Panc1 (cell line): Measurements from ENCODE around the gene PCNT. TPM values are rescaled to one million over a fixed set of nuclear protein-coding genes. Genes with fewer than 3 reads are reported as not detected.
A peak's percentile ranks its signal among the peaks of the same experiment; 100 is the strongest.

ENCODE experiments used
- ATAC-seq: fragments of 200-7000 bp; cut with Tn5 transposase; 2 replicates; pipeline ENCODE4 v1.9.1; 2020; ENCODE audit warnings: mild to moderate bottlenecking, moderate library complexity
- BruUV-seq: library from RNA; stranded (reverse); fragments of 400-500 nt; replicated peaks from 2 replicates; lab custom pipeline; 2021; lab: Mats Ljungman, UMichigan
- CTCF ChIA-PET: fragments of 300-600 bp; sonication (Branson Sonifier 250); formaldehyde crosslinking; loops from one replicate; lab custom pipeline; 2022; ENCODE audit warnings: antibody characterized with exemption; lab: Charles Lee
- POLR2A ChIA-PET: fragments of 300-600 bp; sonication (Branson Sonifier 250); formaldehyde crosslinking; loops from one replicate; lab custom pipeline; 2022; ENCODE audit warnings: antibody characterized with exemption; lab: Charles Lee
- DNase-seq: peaks from one replicate; pipeline ENCODE4 v3.0.0-alpha.2; 2010; ENCODE audit warnings: low read depth, low spot score
- H3K27ac ChIP-seq: 2 replicates; pipeline ENCODE4 v1.5.1; 2011; ENCODE audit warnings: mild to moderate bottlenecking, low read length, inconsistent platforms
- H3K27me3 ChIP-seq: fragments of 200-500 bp; sonication (Bioruptor generic); 2 replicates; pipeline ENCODE4 v1.6.0; 2014; ENCODE audit warnings: low read length, inconsistent platforms; ENCODE audit not compliant: control insufficient read depth, insufficient read depth
- H3K36me3 ChIP-seq: fragments of 200-500 bp; sonication (Bioruptor generic); 2 replicates; pipeline ENCODE4 v1.5.1; 2014; ENCODE audit warnings: inconsistent platforms, mild to moderate bottlenecking, low read length, moderate library complexity; ENCODE audit not compliant: control insufficient read depth, insufficient read depth
- H3K4me1 ChIP-seq: 2 replicates; pipeline ENCODE4 v1.5.1; 2011; ENCODE audit warnings: inconsistent platforms, mild to moderate bottlenecking, low read length, moderate library complexity; ENCODE audit not compliant: control insufficient read depth, insufficient read depth
- H3K4me3 ChIP-seq, 2 experiments: 2 replicates each; pipeline ENCODE4 v1.5.1; 2011 to 2012; ENCODE audit warnings: low read depth in 2 of 2, low read length in 2 of 2, mild to moderate bottlenecking in 2 of 2, inconsistent platforms in 1 of 2, moderate library complexity in 1 of 2
- H3K9me3 ChIP-seq: fragments of 200-500 bp; sonication (Bioruptor generic); 2 replicates; pipeline ENCODE4 v1.5.1; 2014; ENCODE audit warnings: low read depth, mild to moderate bottlenecking, inconsistent platforms, low read length, moderate library complexity; ENCODE audit not compliant: control insufficient read depth, insufficient read depth
- CTCF ChIP-seq: fragments of 450-650 bp; IDR thresholded peaks from 2 replicates; pipeline ENCODE4 v1.5.1; 2017; ENCODE audit warnings: mild to moderate bottlenecking
- POLR2AphosphoS5 ChIP-seq: IDR thresholded peaks from 2 replicates; pipeline ENCODE4 v1.6.1; 2012; ENCODE audit warnings: mild to moderate bottlenecking, low read depth, low read length, moderate library complexity
- SIN3A ChIP-seq: IDR thresholded peaks from 2 replicates; pipeline ENCODE4 v1.6.1; 2012; ENCODE audit warnings: low read depth, mild to moderate bottlenecking, low read length, moderate library complexity, borderline replicate concordance; ENCODE audit not compliant: insufficient read depth
- TCF7L2 ChIP-seq: IDR thresholded peaks from 2 replicates; pipeline ENCODE4 v1.6.1; 2011; ENCODE audit warnings: mild to moderate bottlenecking, low read depth, low read length, inconsistent platforms
- in situ Hi-C: cut with HindIII; loops from 2 replicates; pipeline ENCODE4 v1.10.0; 2016; ENCODE audit warnings: low sequenced_read_pairs, low pct_unique_long_range_greater_than_20kb
- intact Hi-C: fragments of 100-400 bp; cut with micrococcal nuclease; formaldehyde crosslinking; loops from one replicate; pipeline ENCODE4 v1.10.0; 2022; ENCODE audit not compliant: unreplicated experiment
- total RNA-seq: library from RNA; stranded (reverse); gene quantifications from one replicate; pipeline ENCODE4 v1.2.1, GENCODE V29; 2021; ENCODE audit not compliant: unreplicated experiment
- TF ChIP-seq, protein P1 (sequence below), 2 experiments: IDR thresholded peaks; 2 replicates each; pipeline ENCODE4 v1.6.1; 2011 to 2012; ENCODE audit warnings: low read depth in 2 of 2, control low read depth in 1 of 2, low read length in 1 of 2, mild to moderate bottlenecking in 1 of 2, moderate library complexity in 1 of 2; ENCODE audit not compliant: insufficient read depth in 1 of 2

PCNT gene
- total RNA-seq, 1 experiment from 2014 or later, result 44.3 TPM

- no peak for DNase-seq
- H3K9me3 ChIP-seq, result no peaks in the 10 kb centered on the region
- CTCF ChIA-PET, result no interaction called here
- in situ Hi-C loops (no loop called here), intact Hi-C loops (no loop called here)
- H3K36me3 ChIP-seq, result peaks cover 6% of the 10 kb centered on the region
- POLR2A ChIA-PET, result no interaction called here
- no peaks in the 10 kb centered on the region for H3K4me1 ChIP-seq
- ATAC-seq, result no peak
- no peaks in the 10 kb centered on the region for H3K27me3 ChIP-seq
- TF ChIP-seq SIN3A (no peak), CTCF (no peak), TCF7L2 (no peak), POLR2AphosphoS5 (no peak)
- TF ChIP-seq, protein P1, sequence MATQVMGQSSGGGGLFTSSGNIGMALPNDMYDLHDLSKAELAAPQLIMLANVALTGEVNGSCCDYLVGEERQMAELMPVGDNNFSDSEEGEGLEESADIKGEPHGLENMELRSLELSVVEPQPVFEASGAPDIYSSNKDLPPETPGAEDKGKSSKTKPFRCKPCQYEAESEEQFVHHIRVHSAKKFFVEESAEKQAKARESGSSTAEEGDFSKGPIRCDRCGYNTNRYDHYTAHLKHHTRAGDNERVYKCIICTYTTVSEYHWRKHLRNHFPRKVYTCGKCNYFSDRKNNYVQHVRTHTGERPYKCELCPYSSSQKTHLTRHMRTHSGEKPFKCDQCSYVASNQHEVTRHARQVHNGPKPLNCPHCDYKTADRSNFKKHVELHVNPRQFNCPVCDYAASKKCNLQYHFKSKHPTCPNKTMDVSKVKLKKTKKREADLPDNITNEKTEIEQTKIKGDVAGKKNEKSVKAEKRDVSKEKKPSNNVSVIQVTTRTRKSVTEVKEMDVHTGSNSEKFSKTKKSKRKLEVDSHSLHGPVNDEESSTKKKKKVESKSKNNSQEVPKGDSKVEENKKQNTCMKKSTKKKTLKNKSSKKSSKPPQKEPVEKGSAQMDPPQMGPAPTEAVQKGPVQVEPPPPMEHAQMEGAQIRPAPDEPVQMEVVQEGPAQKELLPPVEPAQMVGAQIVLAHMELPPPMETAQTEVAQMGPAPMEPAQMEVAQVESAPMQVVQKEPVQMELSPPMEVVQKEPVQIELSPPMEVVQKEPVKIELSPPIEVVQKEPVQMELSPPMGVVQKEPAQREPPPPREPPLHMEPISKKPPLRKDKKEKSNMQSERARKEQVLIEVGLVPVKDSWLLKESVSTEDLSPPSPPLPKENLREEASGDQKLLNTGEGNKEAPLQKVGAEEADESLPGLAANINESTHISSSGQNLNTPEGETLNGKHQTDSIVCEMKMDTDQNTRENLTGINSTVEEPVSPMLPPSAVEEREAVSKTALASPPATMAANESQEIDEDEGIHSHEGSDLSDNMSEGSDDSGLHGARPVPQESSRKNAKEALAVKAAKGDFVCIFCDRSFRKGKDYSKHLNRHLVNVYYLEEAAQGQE (IDR thresholded peaks at IDR 0.05; ENCODE audit: insufficient read depth in 1 of 2, low read depth in 2 of 2, low read length in 1 of 2), result no peak
- no peak overlapping the region for H3K4me3 ChIP-seq
- BruUV-seq, result no TSS peak
- no peak overlapping the region for H3K27ac ChIP-seq
These were observed 33.3 kb downstream of the PCNT start for GRCh38 chr21:46357335-46357604.

- no peaks in the 10 kb centered on the region for H3K4me1 ChIP-seq
- no peaks in the 10 kb centered on the region for H3K9me3 ChIP-seq
- no peaks in the 10 kb centered on the region for H3K27me3 ChIP-seq
- peaks cover 6% of the 10 kb centered on the region for H3K36me3 ChIP-seq
- DNase-seq (no peak), ATAC-seq (0 out of 2 replicates have a peak, but pooled peaks have one; percentile 18)
- ChIA-PET CTCF (no interaction called here), POLR2A (no interaction called here)
- TF ChIP-seq SIN3A (no peak), CTCF (no peak), TCF7L2 (no peak), POLR2AphosphoS5 (no peak)
- TF ChIP-seq, protein P1 (IDR thresholded peaks at IDR 0.05; ENCODE audit: insufficient read depth in 1 of 2, low read depth in 2 of 2, low read length in 1 of 2), result no peak
- in situ Hi-C loops (no loop called here), intact Hi-C loops (no loop called here)
- no peak overlapping the region for H3K27ac ChIP-seq
- no TSS peak for BruUV-seq
- no peak overlapping the region for H3K4me3 ChIP-seq
These were observed 33.9 kb downstream of the PCNT start for GRCh38 chr21:46357684-46358425.
